Measurements from ENCODE around the gene UCN.
A peak's percentile ranks its signal among the peaks of the same experiment; 100 is the strongest.
"Not testable (repeated sequence)": the region's sequence is repeated elsewhere in the genome, so short reads cannot be mapped to it uniquely, and the experiment has no call there.

Gene UCN

DNA sequence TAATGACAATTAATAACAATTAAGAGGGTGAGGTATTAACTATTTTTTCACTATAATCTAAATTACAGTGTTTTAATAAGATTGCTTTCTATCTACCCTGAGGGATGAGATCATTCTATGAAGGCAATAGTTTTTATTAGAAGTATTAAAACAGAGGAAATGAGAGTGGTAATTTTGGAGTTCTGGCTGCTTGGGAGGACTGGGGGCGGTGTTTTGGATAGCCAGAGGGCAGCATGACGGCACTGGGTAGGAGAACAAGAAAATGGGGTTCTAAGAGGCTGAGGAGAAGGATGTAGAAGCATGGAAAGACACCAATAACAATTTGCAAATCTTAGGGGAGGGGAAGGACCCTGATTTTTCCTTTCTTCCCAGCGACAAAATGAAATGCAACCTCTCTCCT is 38.1 kb downstream of the UCN start:
- POLR2A ChIA-PET (ENCODE audit: low non-redundant PET) = no interaction called here
- CTCF ChIA-PET = interaction anchor here (1.4 kb wide), 1 partner anchor 9 kb away, joined by 4 read pairs; no protein-coding TSS in a partner anchor
- no peak overlapping the region for H3K27ac ChIP-seq
- TF ChIP-seq, protein P1, sequence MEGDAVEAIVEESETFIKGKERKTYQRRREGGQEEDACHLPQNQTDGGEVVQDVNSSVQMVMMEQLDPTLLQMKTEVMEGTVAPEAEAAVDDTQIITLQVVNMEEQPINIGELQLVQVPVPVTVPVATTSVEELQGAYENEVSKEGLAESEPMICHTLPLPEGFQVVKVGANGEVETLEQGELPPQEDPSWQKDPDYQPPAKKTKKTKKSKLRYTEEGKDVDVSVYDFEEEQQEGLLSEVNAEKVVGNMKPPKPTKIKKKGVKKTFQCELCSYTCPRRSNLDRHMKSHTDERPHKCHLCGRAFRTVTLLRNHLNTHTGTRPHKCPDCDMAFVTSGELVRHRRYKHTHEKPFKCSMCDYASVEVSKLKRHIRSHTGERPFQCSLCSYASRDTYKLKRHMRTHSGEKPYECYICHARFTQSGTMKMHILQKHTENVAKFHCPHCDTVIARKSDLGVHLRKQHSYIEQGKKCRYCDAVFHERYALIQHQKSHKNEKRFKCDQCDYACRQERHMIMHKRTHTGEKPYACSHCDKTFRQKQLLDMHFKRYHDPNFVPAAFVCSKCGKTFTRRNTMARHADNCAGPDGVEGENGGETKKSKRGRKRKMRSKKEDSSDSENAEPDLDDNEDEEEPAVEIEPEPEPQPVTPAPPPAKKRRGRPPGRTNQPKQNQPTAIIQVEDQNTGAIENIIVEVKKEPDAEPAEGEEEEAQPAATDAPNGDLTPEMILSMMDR (conservative IDR thresholded peaks at IDR 0.05; ENCODE audit: low read depth) = no peak
- no peak for DNase-seq (ENCODE audit: low spot score)

DNA sequence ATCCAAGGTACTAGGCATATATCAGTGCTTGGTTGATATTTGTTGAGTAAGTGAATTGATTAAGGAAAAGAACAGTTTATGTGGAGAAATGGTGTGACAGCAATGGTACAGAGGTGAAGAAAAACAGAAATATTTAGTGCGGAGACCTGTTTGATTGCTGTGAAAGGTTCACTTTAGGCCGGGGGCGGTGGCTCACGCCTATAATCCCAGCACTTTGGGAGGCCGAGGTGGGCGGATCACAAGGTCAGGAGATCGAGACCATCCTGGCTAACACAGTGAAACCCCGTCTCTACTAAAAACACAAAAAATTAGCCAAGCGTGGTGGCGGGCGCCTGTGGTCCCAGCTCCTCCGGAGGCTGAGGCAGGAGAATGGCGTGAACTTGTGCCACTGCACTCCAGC is 39.9 kb downstream of the UCN start:
- not testable (repeated sequence) for DNase-seq (ENCODE audit: low spot score); H3K27ac ChIP-seq
- CTCF ChIA-PET = interaction anchor here (5.0 kb wide), 1 partner anchor 12 kb away, joined by 32 read pairs; the partner anchor contains the start of gene TRIM54
- POLR2A ChIA-PET (ENCODE audit: low non-redundant PET) = interaction anchor here (0.7 kb wide), 1 partner anchor 13 kb away, joined by 8 read pairs; no protein-coding TSS in a partner anchor

GRCh38 chr2:27265536-27265870 is 42.7 kb downstream of the UCN start:
- ChIA-PET POLR2A (ENCODE audit: low non-redundant PET) (no interaction called here), CTCF (interaction anchor here (0.6 to 5.0 kb wide), 9 partner anchors 13 to 974 kb away, joined by 3 to 32 read pairs (median 3); partner anchors contain the start of gene TRIM54)
- no peak overlapping the region for H3K27ac ChIP-seq
- no peak for DNase-seq (ENCODE audit: low spot score)
- TF ChIP-seq, protein P1 (conservative IDR thresholded peaks at IDR 0.05; ENCODE audit: low read depth) = no peak

GRCh38 chr2:27264753-27265535 is 43.3 kb downstream of the UCN start:
- no peak overlapping the region for H3K27ac ChIP-seq
- CTCF ChIA-PET = interaction anchor here (0.6 to 5.0 kb wide), 11 partner anchors 13 to 973 kb away, joined by 3 to 32 read pairs (median 3); partner anchors contain the start of gene TRIM54
- DNase-seq (ENCODE audit: low spot score) = peak; percentile 64
- TF ChIP-seq, protein P1 (conservative IDR thresholded peaks at IDR 0.05; ENCODE audit: low read depth) = peak; percentile 66
- POLR2A ChIA-PET (ENCODE audit: low non-redundant PET) = no interaction called here

- CTCF ChIA-PET = interaction anchor here (0.8 to 5.0 kb wide), 6 partner anchors 14 to 176 kb away, joined by 3 to 32 read pairs (median 4); partner anchors contain the start of gene TRIM54
- DNase-seq (ENCODE audit: low spot score) = no peak
- no peak overlapping the region for H3K27ac ChIP-seq
- TF ChIP-seq, protein P1 (conservative IDR thresholded peaks at IDR 0.05; ENCODE audit: low read depth) = no peak
- POLR2A ChIA-PET (ENCODE audit: low non-redundant PET) = no interaction called here
These were observed 43.9 kb downstream of the UCN start for GRCh38 chr2:27264253-27264752.

DNA sequence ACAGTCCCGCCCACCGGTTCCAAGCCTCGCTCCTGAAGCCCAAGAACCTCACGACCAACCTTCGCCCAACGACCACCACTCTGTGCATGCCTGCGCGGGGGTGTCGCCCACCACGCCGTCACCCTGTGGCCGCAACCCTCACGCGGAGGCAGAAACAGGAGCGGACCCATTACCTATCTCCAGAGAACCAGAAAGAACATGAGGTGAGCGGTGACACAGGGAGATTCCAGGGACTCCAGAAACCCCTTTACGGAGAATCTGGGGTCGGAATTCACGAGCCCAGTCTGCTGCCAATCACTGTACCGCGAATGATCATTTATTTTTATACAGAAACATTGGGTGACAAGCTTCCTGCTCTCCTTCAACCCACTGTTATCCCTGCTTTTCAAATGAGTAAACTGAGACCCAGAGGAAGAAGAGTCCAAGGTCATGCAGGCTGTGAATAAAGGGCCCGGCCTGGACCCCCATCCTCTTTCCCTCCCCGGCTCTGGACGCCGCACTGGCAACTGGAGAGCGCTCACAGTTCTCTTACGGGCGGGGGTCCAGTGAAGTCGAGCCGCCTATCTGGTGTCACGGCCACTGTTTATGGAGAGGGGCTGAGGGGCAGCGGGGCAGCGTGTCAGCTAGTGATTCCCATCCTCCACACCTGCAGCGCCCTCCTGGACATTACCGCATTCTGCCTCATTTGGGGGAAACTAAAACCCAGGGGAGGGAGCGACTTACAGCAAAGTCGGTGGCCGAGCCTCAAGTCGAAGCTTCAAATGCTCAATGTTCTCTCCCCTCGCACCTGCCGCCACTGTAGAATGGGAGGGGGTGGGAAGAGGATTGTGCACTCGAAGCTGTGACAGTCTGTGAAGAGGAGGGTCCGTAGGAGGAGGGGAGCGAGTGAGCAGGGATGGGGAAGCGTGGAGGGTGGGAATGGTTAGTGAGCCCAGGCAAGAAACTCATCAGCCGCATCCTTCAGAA is 44.7 kb downstream of the UCN start:
- no peak overlapping the region for H3K27ac ChIP-seq
- ChIA-PET POLR2A (ENCODE audit: low non-redundant PET) (no interaction called here), CTCF (interaction anchor here (0.7 to 5.0 kb wide), 4 partner anchors 17 to 94 kb away, joined by 3 to 32 read pairs (median 6); partner anchors contain the start of gene TRIM54)
- TF ChIP-seq, protein P1 (conservative IDR thresholded peaks at IDR 0.05; ENCODE audit: low read depth) = no peak
- no peak for DNase-seq (ENCODE audit: low spot score)
